Pancreas (tissue), 10 donors: ENCODE results near the gene MYO9A. TPM values are rescaled to one million over a fixed set of nuclear protein-coding genes. Genes with fewer than 3 reads are reported as not detected.

ENCODE experiments used
- ATAC-seq, 4 donors: fragments of 200-7000 bp; cut with Tn5 transposase; one replicate each; pipeline versions ENCODE4 v1.8.0 to v1.9.1; 2020; ENCODE audit warnings: mild to moderate bottlenecking in 4 of 4, moderate library complexity in 4 of 4
- DNase-seq, 6 donors: peaks; one replicate each; pipeline ENCODE4 v3.0.0-alpha.2; 2020
- FAIRE-seq: peaks from 2 replicates; lab custom pipeline; 2012; peaks lifted over from hg19 to GRCh38; lab: Jason Lieb, UNC
- H3K27ac ChIP-seq, 4 donors: fragments of 200-600 bp; sonication (generic); 1 replicate in 3 of 4; 2 replicates in 1 of 4; pipeline versions ENCODE4 v1.5.0 to v1.8.0; 2020
- H3K27me3 ChIP-seq, 4 donors: fragments of 200-600 bp; one replicate each; pipeline ENCODE4 v1.8.0; 2021
- H3K36me3 ChIP-seq, 3 donors: fragments of 200-600 bp; sonication (generic) in 1 of 3; one replicate each; pipeline versions ENCODE4 v1.5.0 to v1.8.0; 2020 to 2021
- H3K4me1 ChIP-seq, 3 donors: fragments of 200-600 bp; one replicate each; pipeline ENCODE4 v1.8.0; 2021
- H3K4me3 ChIP-seq, 4 donors: fragments of 200-600 bp; sonication (generic) in 2 of 4; one replicate each; pipeline versions ENCODE4 v1.5.0 to v1.8.0; 2020 to 2021
- H3K9me3 ChIP-seq, 4 donors: fragments of 200-600 bp; one replicate each; pipeline ENCODE4 v1.8.0; 2021
- CTCF ChIP-seq, 4 donors: fragments of 200-600 bp; sonication (generic) in 3 of 4; IDR thresholded peaks; one replicate each; pipeline versions ENCODE4 v1.5.0 to v1.8.0; 2021; ENCODE audit warnings: antibody characterized with exemption in 4 of 4
- WGBS, 2 donors: extraction: QIAGEN DNeasy Blood & Tissue Kit; methylation state at CpG; one replicate each; pipeline ENCODE4 v1.1.7; 2013; 5-methylcytosine and 5-hydroxymethylcytosine counted together
- intact Hi-C, 3 donors: fragments of 100-400 bp; cut with DNase I; formaldehyde crosslinking; loops; one replicate each; pipeline versions ENCODE4 v1.11.1 to v1.14.2; 2022
- polyA plus RNA-seq, 2 donors: library from polyadenylated mRNA; stranded (reverse); fragments of 200-250 nt; gene quantifications; one replicate each; pipeline ENCODE4 v1.2.3, GENCODE V29; 2013
- total RNA-seq, 6 donors: library from RNA; stranded (reverse); fragmentation: NEBNext Ultra II Directional in 4 of 6; extraction: Animal tissue kit (Norgen Biotek cat#: 25700) in 4 of 6; gene quantifications; one replicate each; pipeline versions ENCODE4 v1.2.1 to v1.2.4, GENCODE V29; 2021 to 2023
- donor health status: healthy with polysubstance abuse.
- donor health status: DM: no; HTN: no; CAD: no; lungs with moderate emphysema.
- donor health status: DM: no; HTN: no; CAD: no.
- donor health status: control.
- donor health status: control.
- donor health status: Bipolar disorder and iron deficiency.
- donor health status: DM: yes; HTN: yes; CAD: no.
- donor health status: DM: no; HTN: no; CAD: no.
- donor health status: DM: no; HTN: no; CAD: no.
- donor health status: DM: yes; HTN: yes; CAD: no.

MYO9A gene
- total RNA-seq = 10 to 100 TPM in 2 of 6 donors, 1 to 10 TPM in 4; 6.6 to 21.0 (median 9.1) TPM
- 1 to 10 TPM; 1.2 to 1.8 TPM for polyA plus RNA-seq

GRCh38 chr15:72118017-72118978 lies at the start of gene MYO9A, which contains the start of gene SENP8:
Gene MYO9A (minus strand): TSS chr15:72118150. CDS start chr15:72046563, 71,587 bp downstream.
Gene SENP8 (plus strand): TSS chr15:72118403. CDS start chr15:72139624, 21,221 bp downstream.
- ATAC-seq = peak; percentile 84 to 92 (median 90)
- WGBS, 2 donors = 1% methylated on average over 55 to 69 of the region's 69 CpGs
- Histone ChIP-seq H3K4me1 (peaks cover 4 to 10% (median 4%) of the 10 kb centered on the region in 3 donors), H3K27me3 (no peaks in the 10 kb centered on the region), H3K4me3 (peak within 1 kb of the TSS; percentile 88 to 96 (median 90)), H3K36me3 (no peaks in the 10 kb centered on the region), H3K9me3 (no peaks in the 10 kb centered on the region), H3K27ac (peak within 1 kb of the TSS; percentile 80 to 95 (median 86))
- FAIRE-seq = no peak
- no peak for TF ChIP-seq CTCF (IDR thresholded peaks at IDR 0.05)
- DNase-seq = peak; percentile 97 to 99 (median 99)
- intact Hi-C loops = no loop called here

GRCh38 chr15:72167445-72167844 lies 49.5 kb upstream of the MYO9A start:
- H3K36me3 ChIP-seq = no peaks in the 10 kb centered on the region
- H3K4me3 ChIP-seq = no peak overlapping the region
- H3K4me1 ChIP-seq = no peaks in the 10 kb centered on the region
- no peaks in the 10 kb centered on the region for H3K27me3 ChIP-seq
- TF ChIP-seq CTCF (IDR thresholded peaks at IDR 0.05) = no peak
- H3K9me3 ChIP-seq = no peaks in the 10 kb centered on the region
- ATAC-seq (no peak), FAIRE-seq (no peak), DNase-seq (no peak)
- H3K27ac ChIP-seq = no peak overlapping the region
- WGBS, 2 donors = 63 to 81% methylated on average over 6 of the region's 6 CpGs
- intact Hi-C loops = loop anchor here in 1 of 3 donors (10.0 kb wide), 1 partner anchor 393 kb away; no protein-coding TSS in a partner anchor

- no peaks in the 10 kb centered on the region for H3K9me3 ChIP-seq
- H3K27ac ChIP-seq = no peak overlapping the region
- ATAC-seq (no peak), DNase-seq (no peak), FAIRE-seq (no peak)
- H3K27me3 ChIP-seq = no peaks in the 10 kb centered on the region
- no peak for TF ChIP-seq CTCF (IDR thresholded peaks at IDR 0.05)
- H3K36me3 ChIP-seq = no peaks in the 10 kb centered on the region
- 77 to 89% methylated on average over 5 of the region's 5 CpGs for WGBS, 2 donors
- H3K4me1 ChIP-seq = no peaks in the 10 kb centered on the region
- H3K4me3 ChIP-seq = no peak overlapping the region
- intact Hi-C loops = loop anchor here in 1 of 3 donors (10.0 kb wide), 1 partner anchor 392 kb away; no protein-coding TSS in a partner anchor
Measured at GRCh38 chr15:72166716-72167417, 48.9 kb upstream of the MYO9A start.

- Histone ChIP-seq H3K36me3 (no peaks in the 10 kb centered on the region), H3K27ac (no peak overlapping the region), H3K27me3 (no peaks in the 10 kb centered on the region), H3K9me3 (no peaks in the 10 kb centered on the region), H3K4me3 (no peak overlapping the region), H3K4me1 (no peaks in the 10 kb centered on the region)
- ATAC-seq (no peak), DNase-seq (no peak), FAIRE-seq (no peak)
- intact Hi-C loops = loop anchor here in 1 of 3 donors (5.0 to 10.0 kb wide), 2 partner anchors 389 to 416 kb away; no protein-coding TSS in a partner anchor
- no peak for TF ChIP-seq CTCF (IDR thresholded peaks at IDR 0.05)
- WGBS, 2 donors = 60 to 68% methylated on average over 4 of the region's 4 CpGs
Measured at GRCh38 chr15:72163719-72164118, 45.8 kb upstream of the MYO9A start.
